Neural cell (in vitro differentiated cells): Measurements from ENCODE around the gene ZNF263. TPM values are rescaled to one million over a fixed set of nuclear protein-coding genes. Genes with fewer than 3 reads are reported as not detected.
"Not testable (repeated sequence)": the region's sequence is repeated elsewhere in the genome, so short reads cannot be mapped to it uniquely, and the experiment has no call there.

Experiments
- H2AFZ ChIP-seq: fragments of 200-600, 300-800 bp; sonication (generic), shearing (Covaris generic); 2 replicates; pipeline ENCODE4 v1.6.0; 2014; ENCODE audit warnings: low read depth, mild to moderate bottlenecking, antibody characterized with exemption, low read length, moderate library complexity
- H3F3A ChIP-seq: fragments of 200-600 bp; shearing (Covaris generic); 2 replicates; pipeline ENCODE4 v1.6.1; 2016; ENCODE audit warnings: mild to moderate bottlenecking, moderate library complexity, mixed read lengths, antibody characterized with exemption, low read length; ENCODE audit not compliant: insufficient read depth, poor library complexity, severe bottlenecking
- H3K27ac ChIP-seq: fragments of 200-600, 300-800 bp; sonication (generic), shearing (Covaris generic); 2 replicates; pipeline ENCODE4 v1.5.1; 2014; ENCODE audit warnings: mild to moderate bottlenecking, low read length, moderate library complexity
- H3K27me3 ChIP-seq: fragments of 300-800, 200-600 bp; sonication (generic), shearing (Covaris generic); 2 replicates; pipeline ENCODE4 v1.6.0; 2014; ENCODE audit warnings: mild to moderate bottlenecking, low read depth, low read length, moderate library complexity; ENCODE audit not compliant: insufficient read depth
- H3K36me3 ChIP-seq: fragments of 300-800, 200-600 bp; sonication (generic), shearing (Covaris generic); 2 replicates; pipeline ENCODE4 v1.5.1; 2014; ENCODE audit warnings: mild to moderate bottlenecking, antibody characterized with exemption, low read length, moderate library complexity; ENCODE audit not compliant: insufficient read depth
- H3K4me2 ChIP-seq: fragments of 300-800, 200-600 bp; sonication (generic), shearing (Covaris generic); 2 replicates; pipeline ENCODE4 v1.6.0; 2014; ENCODE audit warnings: mild to moderate bottlenecking, low read length
- H3K4me3 ChIP-seq: fragments of 300-800, 200-600 bp; sonication (generic), shearing (Covaris generic); 2 replicates; pipeline ENCODE4 v1.5.1; 2014; ENCODE audit warnings: mild to moderate bottlenecking, low read length, moderate library complexity
- H3K79me2 ChIP-seq: fragments of 200-600 bp; shearing (Covaris generic); replicated peaks from 2 replicates; pipeline ENCODE4 v1.6.0; 2014; ENCODE audit warnings: mild to moderate bottlenecking, low read length, moderate library complexity; ENCODE audit not compliant: insufficient read depth
- H3K9ac ChIP-seq: fragments of 300-800, 200-600 bp; sonication (generic), shearing (Covaris generic); 2 replicates; pipeline ENCODE4 v1.6.1; 2016; ENCODE audit warnings: mild to moderate bottlenecking, low read length, mixed read lengths
- H3K9me2 ChIP-seq: fragments of 200-600 bp; shearing (Covaris generic); 2 replicates; pipeline ENCODE4 v1.6.1; 2016; ENCODE audit warnings: mild to moderate bottlenecking, low read length, mixed read lengths; ENCODE audit not compliant: insufficient read depth
- H3K9me3 ChIP-seq: fragments of 200-600, 300-800 bp; sonication (generic), shearing (Covaris generic); 2 replicates; pipeline ENCODE4 v1.6.1; 2016; ENCODE audit warnings: mild to moderate bottlenecking, mixed run types, low read length, moderate library complexity, mixed read lengths
- H4K20me1 ChIP-seq: fragments of 200-600 bp; shearing (Covaris generic); 2 replicates; pipeline ENCODE4 v1.6.1; 2016; ENCODE audit warnings: mild to moderate bottlenecking, mixed run types; ENCODE audit not compliant: insufficient read depth
- EP300 ChIP-seq: fragments of 450-650 bp; conservative IDR thresholded peaks from 2 replicates; pipeline ENCODE4 v1.6.1; 2014; ENCODE audit warnings: antibody characterized with exemption, mild to moderate bottlenecking, moderate library complexity; ENCODE audit not compliant: poor library complexity, severe bottlenecking
- EZH2 ChIP-seq: fragments of 200-600, 300-800 bp; shearing (Covaris generic), sonication (generic); IDR thresholded peaks from 2 replicates; pipeline ENCODE4 v1.6.1; 2014; ENCODE audit warnings: antibody characterized with exemption, low read length, borderline replicate concordance, mild to moderate bottlenecking; ENCODE audit not compliant: insufficient read depth, poor library complexity, severe bottlenecking
- MXI1 ChIP-seq: fragments of 450-650 bp; conservative IDR thresholded peaks from 2 replicates; pipeline ENCODE4 v1.6.1; 2014; ENCODE audit warnings: antibody characterized with exemption, mild to moderate bottlenecking; ENCODE audit not compliant: poor library complexity, severe bottlenecking
- POLR2AphosphoS5 ChIP-seq: IDR thresholded peaks from 2 replicates; pipeline ENCODE4 v1.6.1; 2012
- RAD21 ChIP-seq: fragments of 450-650 bp; conservative IDR thresholded peaks from 2 replicates; pipeline ENCODE4 v1.6.1; 2014; ENCODE audit warnings: antibody characterized with exemption, mild to moderate bottlenecking, moderate library complexity
- SMC3 ChIP-seq: fragments of 450-650 bp; conservative IDR thresholded peaks from 2 replicates; pipeline ENCODE4 v1.6.1; 2014; ENCODE audit warnings: antibody characterized with exemption, mild to moderate bottlenecking, moderate library complexity; ENCODE audit not compliant: poor library complexity
- polyA plus RNA-seq: library from polyadenylated mRNA; depleted of rRNA; stranded (reverse); fragments of >200 nt; gene quantifications from 2 replicates; pipeline ENCODE4 v1.2.3, GENCODE V29; 2014

The ZNF263 gene
- polyA plus RNA-seq, 1 donor from 2014 or later: 65.4 TPM

- not testable (repeated sequence) for H4K20me1 ChIP-seq, H3K27me3 ChIP-seq, H3K79me2 ChIP-seq, H3K4me3 ChIP-seq, H3K9me2 ChIP-seq, H3K9me3 ChIP-seq, H3K4me2 ChIP-seq, H3K27ac ChIP-seq, H2AFZ ChIP-seq, H3F3A ChIP-seq, H3K9ac ChIP-seq, H3K36me3 ChIP-seq
These were observed 12.0 kb upstream of the ZNF263 start for GRCh38 chr16:3271281-3271680.

GRCh38 chr16:3274490-3274889 is 8.8 kb upstream of the ZNF263 start:
- Histone ChIP-seq H3K4me3 (no peak overlapping the region), H3K9ac (no peak overlapping the region), H3K27ac (no peak overlapping the region), H3K79me2 (no peaks in the 10 kb centered on the region), H4K20me1 (no peaks in the 10 kb centered on the region), H3K27me3 (no peaks in the 10 kb centered on the region), H3K36me3 (no peaks in the 10 kb centered on the region), H2AFZ (no peak overlapping the region), H3K9me2 (no peaks in the 10 kb centered on the region), H3K4me2 (no peak overlapping the region), H3F3A (no peaks in the 10 kb centered on the region), H3K9me3 (no peaks in the 10 kb centered on the region)
- TF ChIP-seq POLR2AphosphoS5 (no peak), RAD21 (no peak), EP300 (no peak), EZH2 (no peak)

GRCh38 chr16:3274947-3275346 is 8.3 kb upstream of the ZNF263 start:
- Histone ChIP-seq H3K27me3 (no peaks in the 10 kb centered on the region), H4K20me1 (no peaks in the 10 kb centered on the region), H3K27ac (no peak overlapping the region), H3K79me2 (no peaks in the 10 kb centered on the region), H3K36me3 (no peaks in the 10 kb centered on the region), H2AFZ (no peak overlapping the region), H3K4me3 (no peak overlapping the region), H3K4me2 (no peak overlapping the region), H3K9ac (no peak overlapping the region), H3F3A (no peaks in the 10 kb centered on the region), H3K9me3 (no peaks in the 10 kb centered on the region), H3K9me2 (no peaks in the 10 kb centered on the region)
- TF ChIP-seq RAD21: no peak
- no peak for TF ChIP-seq POLR2AphosphoS5
- TF ChIP-seq MXI1: no peak
- TF ChIP-seq EZH2: no peak

GRCh38 chr16:3276679-3277078 is 6.6 kb upstream of the ZNF263 start:
- Histone ChIP-seq H3K4me2 (no peak overlapping the region), H3K9me2 (no peaks in the 10 kb centered on the region), H3K9me3 (no peaks in the 10 kb centered on the region), H3K9ac (no peak overlapping the region), H4K20me1 (no peaks in the 10 kb centered on the region), H3F3A (no peaks in the 10 kb centered on the region), H2AFZ (no peak overlapping the region), H3K27me3 (no peaks in the 10 kb centered on the region), H3K36me3 (no peaks in the 10 kb centered on the region), H3K79me2 (no peaks in the 10 kb centered on the region), H3K27ac (no peak overlapping the region), H3K4me3 (no peak overlapping the region)
- TF ChIP-seq RAD21: no peak
- no peak for TF ChIP-seq MXI1

- Histone ChIP-seq H3K36me3 (no peaks in the 10 kb centered on the region), H3K27me3 (no peaks in the 10 kb centered on the region), H3K9me3 (no peaks in the 10 kb centered on the region), H3K9me2 (no peaks in the 10 kb centered on the region), H3K4me3 (peak overlapping the region; percentile 98), H3K9ac (no peak overlapping the region), H3K4me2 (no peak overlapping the region), H4K20me1 (no peaks in the 10 kb centered on the region), H3F3A (no peaks in the 10 kb centered on the region), H3K27ac (no peak overlapping the region), H2AFZ (no peak overlapping the region), H3K79me2 (peaks cover 27% of the 10 kb centered on the region)
- TF ChIP-seq EP300 (no peak), EZH2 (no peak), SMC3 (no peak), POLR2AphosphoS5 (no peak)
These were observed 2.0 kb upstream of the ZNF263 start for GRCh38 chr16:3281222-3281820.
